GM19099 (cell line): ENCODE data around the gene NOX5.

Experiments used
- POLR2A ChIP-seq: IDR thresholded peaks from 3 replicates; pipeline ENCODE4 v1.6.1; 2011; ENCODE audit warnings: low read depth; ENCODE audit not compliant: insufficient read length; ENCODE audit errors: extremely low read depth

The NOX5 gene

GRCh38 chr15:68989541-68990230 lies 24.8 kb upstream of the NOX5 start:
- TF ChIP-seq POLR2A = no peak

GRCh38 chr15:68990231-68990991 lies 24.1 kb upstream of the NOX5 start:
- no peak for TF ChIP-seq POLR2A

GRCh38 chr15:68990992-68991500 lies 23.4 kb upstream of the NOX5 start:
- no peak for TF ChIP-seq POLR2A

GRCh38 chr15:68991723-68992122 lies 22.8 kb upstream of the NOX5 start:
- TF ChIP-seq POLR2A = no peak

GRCh38 chr15:68992696-68993095 lies 21.8 kb upstream of the NOX5 start:
- TF ChIP-seq POLR2A = no peak

GRCh38 chr15:68993276-68993675 lies 21.2 kb upstream of the NOX5 start:
- TF ChIP-seq POLR2A = no peak

- no peak for TF ChIP-seq POLR2A
Observed at GRCh38 chr15:68994149-68994548, 20.3 kb upstream of the NOX5 start.

- TF ChIP-seq POLR2A = no peak
Observed at GRCh38 chr15:68994981-68995761, 19.3 kb upstream of the NOX5 start.

GRCh38 chr15:68997050-68997449 lies 17.4 kb upstream of the NOX5 start:
- TF ChIP-seq POLR2A = no peak

- no peak for TF ChIP-seq POLR2A
Observed at GRCh38 chr15:68997930-68998777, 16.3 kb upstream of the NOX5 start.

GRCh38 chr15:68999091-68999490 lies 15.4 kb upstream of the NOX5 start:
- no peak for TF ChIP-seq POLR2A

- TF ChIP-seq POLR2A = no peak
Observed at GRCh38 chr15:69000091-69000490, 14.4 kb upstream of the NOX5 start.

GRCh38 chr15:69000725-69001503 lies 13.6 kb upstream of the NOX5 start:
- TF ChIP-seq POLR2A = no peak

- no peak for TF ChIP-seq POLR2A
Observed at GRCh38 chr15:69002783-69003182, 11.7 kb upstream of the NOX5 start.

GRCh38 chr15:69004011-69004410 lies 10.5 kb upstream of the NOX5 start:
- no peak for TF ChIP-seq POLR2A

GRCh38 chr15:69008056-69008455 lies 6.4 kb upstream of the NOX5 start:
- no peak for TF ChIP-seq POLR2A
